HEK293 (cell line): ENCODE measurements around the gene SRPK3.

Experiments
- CTCF ChIP-seq: fragments of 450-650 bp; formaldehyde crosslinking; IDR thresholded peaks from 2 replicates; pipeline ENCODE4 v1.5.1; 2016; ENCODE audit warnings: missing biosample characterization, missing genetic modification characterization
- HOXA7 ChIP-seq: sonication (generic); formaldehyde crosslinking; IDR thresholded peaks from 2 replicates; pipeline ENCODE4 v1.8.1; 2022; ENCODE audit warnings: missing genetic modification reagents, borderline replicate concordance
- YY1 ChIP-seq: fragments of 450-650 bp; formaldehyde crosslinking; IDR thresholded peaks from 2 replicates; pipeline ENCODE4 v1.5.1; 2018; ENCODE audit warnings: missing biosample characterization, missing genetic modification characterization
- ZBTB26 ChIP-seq: fragments of 450-650 bp; formaldehyde crosslinking; optimal IDR thresholded peaks from 2 replicates; pipeline ENCODE3; 2016; ENCODE audit warnings: missing biosample characterization, mild to moderate bottlenecking, missing genetic modification characterization
- ZFP3 ChIP-seq: fragments of 450-650 bp; formaldehyde crosslinking; IDR thresholded peaks from 2 replicates; pipeline ENCODE4 v1.5.1; 2016; ENCODE audit warnings: low read depth, missing biosample characterization, missing genetic modification characterization
- ZNF121 ChIP-seq: fragments of 450-650 bp; formaldehyde crosslinking; IDR thresholded peaks from 2 replicates; pipeline ENCODE4 v1.5.1; 2016; ENCODE audit warnings: missing biosample characterization, missing genetic modification characterization
- ZNF292 ChIP-seq: fragments of 450-650 bp; formaldehyde crosslinking; IDR thresholded peaks from 2 replicates; pipeline ENCODE4 v1.5.1; 2016; ENCODE audit warnings: low read depth, missing biosample characterization, missing genetic modification characterization, borderline replicate concordance
- ZNF366 ChIP-seq: fragments of 450-650 bp; formaldehyde crosslinking; conservative IDR thresholded peaks from 2 replicates; pipeline ENCODE4 v1.5.1; 2016; ENCODE audit warnings: missing biosample characterization, missing genetic modification characterization
- ZNF416 ChIP-seq: fragments of 450-650 bp; formaldehyde crosslinking; IDR thresholded peaks from 2 replicates; pipeline ENCODE4 v1.5.1; 2016; ENCODE audit warnings: missing biosample characterization, missing genetic modification characterization
- ZNF660 ChIP-seq: fragments of 450-650 bp; IDR thresholded peaks from 2 replicates; pipeline ENCODE4 v1.5.1; 2018; ENCODE audit warnings: missing biosample characterization, mild to moderate bottlenecking, missing genetic modification characterization
- TF ChIP-seq, protein P1 (sequence below): sonication (generic); formaldehyde crosslinking; IDR thresholded peaks from 2 replicates; pipeline ENCODE4 v1.8.1; 2022; ENCODE audit warnings: mild to moderate bottlenecking, moderate library complexity, missing genetic modification reagents
- TF ChIP-seq, protein P2 (sequence below): fragments of 450-650 bp; formaldehyde crosslinking; IDR thresholded peaks from 2 replicates; pipeline ENCODE4 v1.5.1; 2016; ENCODE audit warnings: missing biosample characterization, missing genetic modification characterization

- TF ChIP-seq CTCF (tag by site-specific recombination) (no peak), ZNF121 (tag by site-specific recombination) (no peak), HOXA7 (CRISPR knock-in tag) (no peak), YY1 (no peak), ZBTB26 (tag by site-specific recombination) (no peak), ZNF660 (tag by site-specific recombination) (no peak), ZNF292 (no peak), ZNF416 (no peak), ZFP3 (tag by site-specific recombination) (no peak), ZNF366 (tag by site-specific recombination) (no peak)
- TF ChIP-seq, protein P1, sequence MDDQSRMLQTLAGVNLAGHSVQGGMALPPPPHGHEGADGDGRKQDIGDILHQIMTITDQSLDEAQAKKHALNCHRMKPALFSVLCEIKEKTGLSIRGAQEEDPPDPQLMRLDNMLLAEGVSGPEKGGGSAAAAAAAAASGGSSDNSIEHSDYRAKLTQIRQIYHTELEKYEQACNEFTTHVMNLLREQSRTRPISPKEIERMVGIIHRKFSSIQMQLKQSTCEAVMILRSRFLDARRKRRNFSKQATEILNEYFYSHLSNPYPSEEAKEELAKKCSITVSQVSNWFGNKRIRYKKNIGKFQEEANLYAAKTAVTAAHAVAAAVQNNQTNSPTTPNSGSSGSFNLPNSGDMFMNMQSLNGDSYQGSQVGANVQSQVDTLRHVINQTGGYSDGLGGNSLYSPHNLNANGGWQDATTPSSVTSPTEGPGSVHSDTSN (CRISPR knock-in tag), result no peak
- TF ChIP-seq, protein P2, sequence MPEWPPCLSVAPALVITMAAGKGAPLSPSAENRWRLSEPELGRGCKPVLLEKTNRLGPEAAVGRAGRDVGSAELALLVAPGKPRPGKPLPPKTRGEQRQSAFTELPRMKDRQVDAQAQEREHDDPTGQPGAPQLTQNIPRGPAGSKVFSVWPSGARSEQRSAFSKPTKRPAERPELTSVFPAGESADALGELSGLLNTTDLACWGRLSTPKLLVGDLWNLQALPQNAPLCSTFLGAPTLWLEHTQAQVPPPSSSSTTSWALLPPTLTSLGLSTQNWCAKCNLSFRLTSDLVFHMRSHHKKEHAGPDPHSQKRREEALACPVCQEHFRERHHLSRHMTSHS (tag by site-specific recombination), result no peak
These were observed 34.5 kb upstream of the SRPK3 start for GRCh38 chrX:153746359-153746758.
